GM20000 (cell line): ENCODE measurements around the gene SEPHS2.
"Not testable (repeated sequence)": the region's sequence is repeated elsewhere in the genome, so short reads cannot be mapped to it uniquely, and the experiment has no call there.

Source experiments
- DNase-seq: peaks from one replicate; pipeline ENCODE4 v3.0.0; 2012; ENCODE audit warnings: low spot score
- TF ChIP-seq, protein P1 (sequence below): IDR thresholded peaks from 2 replicates; pipeline ENCODE4 v1.5.1; 2012; ENCODE audit warnings: mild to moderate bottlenecking, control low read depth; ENCODE audit errors: extremely low read depth, missing control alignments

SEPHS2 gene

DNA sequence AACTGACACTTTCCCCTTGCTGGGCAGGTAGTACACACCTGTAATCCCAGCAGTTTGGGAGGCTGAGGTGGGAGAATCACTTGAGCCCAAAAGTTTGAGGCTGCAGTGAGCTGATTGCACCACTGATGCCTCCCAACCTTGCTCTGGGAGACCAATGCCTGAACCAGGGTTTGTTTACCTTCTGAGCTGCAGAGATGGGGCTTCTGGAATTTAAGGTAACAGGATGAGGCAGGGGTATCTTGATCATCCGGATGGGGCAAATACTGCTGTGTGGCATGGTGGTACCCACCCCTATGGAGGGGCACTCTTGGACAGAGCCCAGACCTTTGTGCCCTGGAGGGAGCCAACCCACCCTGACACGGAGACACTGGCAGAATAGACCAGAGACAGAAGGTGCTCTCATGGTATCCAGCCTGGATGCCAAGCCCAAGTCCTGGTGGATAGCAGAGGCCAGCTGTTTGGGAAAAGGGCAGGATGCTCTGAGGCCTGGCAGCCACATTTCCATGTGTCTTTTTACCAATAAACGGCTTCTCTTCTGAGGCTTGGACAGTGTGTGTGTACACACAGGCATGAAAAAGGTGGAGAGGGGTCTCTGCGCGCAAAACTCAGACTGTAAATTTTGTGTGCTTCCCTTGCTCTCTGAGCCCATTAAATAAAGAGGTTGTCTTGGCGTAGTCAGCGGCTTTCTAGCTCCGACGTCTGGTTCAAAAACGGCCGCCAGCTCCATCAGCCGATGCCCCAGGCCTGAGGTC is 46.1 kb downstream of the SEPHS2 start:
- TF ChIP-seq, protein P1, sequence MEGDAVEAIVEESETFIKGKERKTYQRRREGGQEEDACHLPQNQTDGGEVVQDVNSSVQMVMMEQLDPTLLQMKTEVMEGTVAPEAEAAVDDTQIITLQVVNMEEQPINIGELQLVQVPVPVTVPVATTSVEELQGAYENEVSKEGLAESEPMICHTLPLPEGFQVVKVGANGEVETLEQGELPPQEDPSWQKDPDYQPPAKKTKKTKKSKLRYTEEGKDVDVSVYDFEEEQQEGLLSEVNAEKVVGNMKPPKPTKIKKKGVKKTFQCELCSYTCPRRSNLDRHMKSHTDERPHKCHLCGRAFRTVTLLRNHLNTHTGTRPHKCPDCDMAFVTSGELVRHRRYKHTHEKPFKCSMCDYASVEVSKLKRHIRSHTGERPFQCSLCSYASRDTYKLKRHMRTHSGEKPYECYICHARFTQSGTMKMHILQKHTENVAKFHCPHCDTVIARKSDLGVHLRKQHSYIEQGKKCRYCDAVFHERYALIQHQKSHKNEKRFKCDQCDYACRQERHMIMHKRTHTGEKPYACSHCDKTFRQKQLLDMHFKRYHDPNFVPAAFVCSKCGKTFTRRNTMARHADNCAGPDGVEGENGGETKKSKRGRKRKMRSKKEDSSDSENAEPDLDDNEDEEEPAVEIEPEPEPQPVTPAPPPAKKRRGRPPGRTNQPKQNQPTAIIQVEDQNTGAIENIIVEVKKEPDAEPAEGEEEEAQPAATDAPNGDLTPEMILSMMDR = no peak
- DNase-seq = no peak

DNA sequence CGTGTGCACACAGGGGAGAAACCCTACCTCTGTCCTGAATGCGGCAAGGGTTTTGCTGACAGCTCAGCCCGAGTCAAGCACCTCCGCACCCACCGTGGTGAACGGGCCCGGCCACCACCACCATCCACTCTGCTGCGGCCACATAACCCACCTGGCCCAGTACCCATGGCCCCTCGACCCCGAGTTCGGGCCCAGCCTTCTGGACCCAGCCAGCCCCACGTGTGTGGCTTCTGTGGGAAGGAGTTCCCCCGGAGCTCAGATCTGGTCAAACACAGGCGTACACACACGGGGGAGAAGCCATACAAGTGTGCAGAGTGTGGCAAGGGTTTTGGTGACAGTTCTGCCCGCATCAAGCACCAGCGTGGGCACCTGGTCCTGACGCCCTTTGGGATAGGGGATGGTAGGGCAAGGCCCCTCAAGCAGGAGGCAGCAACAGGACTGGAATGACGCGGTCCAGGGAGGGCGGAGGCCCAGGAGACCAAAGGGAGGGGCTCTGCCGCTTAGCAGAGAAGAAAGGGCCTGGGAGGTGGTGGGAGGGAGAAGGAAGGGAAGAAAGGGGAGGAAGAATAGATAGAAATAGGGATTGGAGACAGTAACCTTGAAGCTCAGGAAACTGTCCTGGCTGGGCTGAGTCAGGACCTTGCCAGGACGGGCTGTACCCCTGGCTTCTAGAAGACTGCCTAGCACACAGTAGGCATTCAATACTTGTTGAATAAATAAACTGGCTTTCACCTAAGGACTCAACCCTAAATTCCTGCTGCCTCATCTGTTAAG is 46.8 kb downstream of the SEPHS2 start:
- no peak for DNase-seq
- TF ChIP-seq, protein P1 = no peak

DNA sequence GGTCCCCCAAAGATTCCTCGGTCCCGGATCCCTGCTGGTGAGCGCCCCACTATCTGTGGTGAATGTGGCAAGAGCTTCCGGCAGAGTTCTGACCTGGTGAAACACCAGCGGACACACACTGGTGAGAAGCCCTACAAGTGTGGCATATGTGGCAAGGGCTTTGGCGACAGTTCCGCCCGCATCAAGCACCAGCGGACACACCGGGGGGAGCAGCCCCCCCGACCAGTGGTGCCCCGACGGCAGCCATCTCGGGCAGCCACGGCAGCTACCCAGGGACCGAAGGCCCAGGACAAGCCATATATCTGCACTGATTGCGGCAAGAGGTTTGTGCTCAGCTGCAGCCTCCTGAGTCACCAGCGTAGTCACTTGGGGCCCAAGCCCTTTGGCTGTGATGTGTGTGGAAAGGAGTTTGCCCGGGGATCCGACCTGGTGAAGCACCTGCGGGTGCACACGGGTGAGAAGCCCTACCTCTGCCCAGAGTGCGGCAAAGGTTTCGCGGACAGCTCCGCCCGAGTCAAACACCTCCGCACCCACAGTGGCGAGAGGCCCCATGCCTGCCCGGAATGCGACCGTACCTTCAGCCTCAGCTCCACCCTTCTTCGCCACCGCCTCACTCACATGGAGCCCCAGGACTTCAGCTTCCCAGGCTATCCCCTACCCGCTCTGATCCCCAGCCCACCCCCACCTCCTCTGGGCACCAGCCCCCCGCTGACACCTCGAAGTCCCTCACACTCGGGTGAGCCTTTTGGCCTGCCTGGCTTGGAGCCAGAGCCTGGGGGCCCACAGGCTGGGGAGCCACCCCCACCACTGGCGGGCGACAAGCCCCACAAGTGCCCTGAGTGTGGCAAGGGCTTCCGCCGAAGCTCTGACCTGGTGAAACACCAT is 47.7 kb downstream of the SEPHS2 start:
- DNase-seq = no peak

DNA sequence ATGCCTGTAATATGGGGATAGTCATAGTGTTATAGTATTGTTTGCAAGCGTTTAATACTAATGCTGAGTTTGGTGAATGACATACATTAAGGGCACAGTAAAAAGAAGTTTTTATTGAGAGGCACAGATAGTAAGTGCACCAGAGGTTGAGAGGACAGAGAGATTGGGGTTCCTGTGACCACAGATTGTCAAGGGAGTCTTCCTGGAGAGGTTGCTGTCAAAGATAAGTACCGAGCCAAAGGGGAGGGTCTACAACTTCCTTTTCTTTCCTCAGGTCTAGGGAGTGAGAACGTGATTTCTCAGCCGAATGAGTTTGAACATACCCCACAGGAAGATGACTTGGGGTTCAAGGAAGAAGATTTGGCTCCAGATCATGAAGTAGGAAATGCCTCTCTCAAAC is 48.6 kb downstream of the SEPHS2 start:
- TF ChIP-seq, protein P1 = no peak
- no peak for DNase-seq

More for the DNA sequence above, 47.7 kb downstream of the SEPHS2 start:
- TF ChIP-seq, protein P1 = no peak

DNA sequence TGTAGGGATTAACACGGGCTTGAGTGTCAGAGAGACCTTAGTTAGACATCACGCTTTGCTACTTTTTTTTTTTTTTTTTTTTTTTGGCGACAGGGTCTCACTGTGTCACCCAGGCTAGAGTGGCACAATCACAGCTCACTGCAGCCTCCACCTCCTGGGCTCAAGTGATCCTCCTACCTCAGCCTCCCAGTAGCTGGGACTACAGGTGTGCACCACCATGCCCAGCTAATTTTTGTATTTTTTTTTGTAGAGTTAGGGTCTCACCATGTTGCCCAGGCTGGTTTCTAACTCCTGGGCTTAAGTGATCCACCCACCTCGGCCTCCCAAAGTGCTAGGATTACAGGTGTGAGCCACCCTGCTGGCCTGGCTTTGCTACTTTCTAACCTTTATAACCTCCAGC is 49.0 kb downstream of the SEPHS2 start:
- not testable (repeated sequence) for DNase-seq

DNA sequence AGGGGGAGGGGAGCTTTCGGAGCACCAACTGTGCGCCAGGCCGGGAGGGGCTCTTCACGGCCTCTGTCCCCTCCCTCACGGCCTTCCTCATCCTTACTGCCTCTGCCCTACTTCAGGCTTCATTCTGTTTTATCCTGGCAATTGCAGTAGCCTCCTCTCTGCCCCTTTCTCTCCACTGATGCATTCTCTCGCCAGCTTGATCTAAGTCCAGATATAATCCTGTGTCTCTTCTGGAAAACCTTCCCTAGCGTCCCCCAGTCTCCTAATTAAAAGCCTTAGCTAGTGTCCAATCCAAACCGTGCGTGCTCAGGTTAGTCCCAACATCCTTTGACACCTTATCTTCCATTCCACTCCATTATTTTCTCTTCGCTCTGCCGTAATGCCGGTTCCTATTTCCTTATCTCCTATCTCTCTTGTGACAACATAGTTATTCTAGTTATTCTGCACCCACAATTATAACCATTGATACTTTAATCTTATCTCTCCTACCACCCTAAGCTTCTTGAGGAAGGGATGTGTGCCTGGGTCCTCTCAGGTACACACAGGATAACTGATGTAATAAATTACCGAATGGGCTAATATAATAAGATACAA is 49.6 kb downstream of the SEPHS2 start:
- DNase-seq = no peak
- TF ChIP-seq, protein P1 = no peak

DNA sequence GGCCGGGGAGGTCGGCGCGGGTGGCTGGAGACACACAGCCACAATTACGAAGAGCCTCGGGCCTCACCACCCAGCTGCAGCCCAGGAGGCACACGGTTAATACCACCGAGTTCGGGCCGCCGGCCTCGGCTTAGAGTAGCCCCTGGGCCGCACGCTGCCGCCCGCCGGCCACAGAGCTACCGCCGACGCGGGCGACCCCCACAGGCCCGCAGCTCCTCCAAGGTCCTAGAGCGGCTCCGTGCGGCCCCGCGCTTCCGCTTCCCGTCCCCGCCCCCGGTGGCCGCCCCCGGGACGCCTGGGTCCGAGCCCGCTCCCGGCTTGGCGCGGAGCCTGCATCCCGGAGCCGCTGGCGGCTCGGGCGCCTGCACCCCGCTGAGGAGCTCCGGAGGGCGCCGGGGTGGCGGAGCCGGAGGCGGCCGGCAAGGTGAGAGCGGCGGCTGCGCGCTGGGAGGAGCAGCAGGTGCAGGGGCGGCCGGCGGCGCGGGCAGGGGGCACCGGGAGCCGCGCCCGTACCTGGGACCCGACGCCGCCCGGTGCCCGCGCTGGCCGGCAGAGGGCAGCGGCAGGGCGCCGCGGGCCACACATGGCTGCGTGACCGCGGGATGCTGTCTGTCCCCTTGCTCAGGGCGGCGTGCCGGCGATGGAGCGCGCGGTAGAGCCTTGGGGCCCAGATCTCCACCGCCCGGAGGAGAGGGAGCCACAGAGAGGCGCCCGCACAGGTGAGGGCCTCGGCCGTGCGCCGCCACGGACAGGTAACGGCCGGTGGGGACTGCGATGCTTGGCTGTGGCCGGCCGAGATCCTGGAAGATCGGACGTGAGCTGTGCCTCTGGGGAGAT is 50.3 kb downstream of the SEPHS2 start, which contains the start of gene ZNF48:
TSS of gene ZNF48 (plus strand) at position 266 of the 837 bp plus-strand sequence. CDS start at position 641, 375 bp downstream.
- DNase-seq = peak; percentile 89
- TF ChIP-seq, protein P1 = peak; percentile 26
